GM18505 (cell line): Measurements from ENCODE around the gene SEC16A.

ENCODE experiments used
- ATAC-seq: cut with Tn5 transposase; IDR thresholded peaks from one replicate; pipeline ENCODE4 v1.9.1; 2021; ENCODE audit not compliant: unreplicated experiment
- POLR2A ChIP-seq: IDR thresholded peaks from 4 replicates; pipeline ENCODE4 v1.6.1; 2011; ENCODE audit warnings: borderline replicate concordance; ENCODE audit not compliant: insufficient read depth, insufficient read length; ENCODE audit errors: extremely low read depth

Gene SEC16A

DNA sequence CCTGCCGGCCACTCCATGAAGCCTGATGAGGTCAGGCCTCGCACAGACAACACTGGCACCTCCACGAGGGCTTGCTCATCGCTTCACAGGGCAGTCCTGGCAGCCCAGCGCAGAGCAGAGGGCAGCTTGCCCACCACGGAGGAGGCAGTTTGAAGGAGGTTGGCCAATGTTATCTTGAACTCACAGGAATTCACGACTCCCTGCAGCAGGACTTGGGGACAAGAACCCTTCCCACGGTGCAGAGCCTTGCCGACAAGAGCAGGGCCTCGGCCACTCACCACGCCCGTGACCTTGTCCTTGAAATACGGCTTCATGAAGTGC is 87.9 kb downstream of the SEC16A start:
- no peak for ATAC-seq
- no peak for TF ChIP-seq POLR2A

DNA sequence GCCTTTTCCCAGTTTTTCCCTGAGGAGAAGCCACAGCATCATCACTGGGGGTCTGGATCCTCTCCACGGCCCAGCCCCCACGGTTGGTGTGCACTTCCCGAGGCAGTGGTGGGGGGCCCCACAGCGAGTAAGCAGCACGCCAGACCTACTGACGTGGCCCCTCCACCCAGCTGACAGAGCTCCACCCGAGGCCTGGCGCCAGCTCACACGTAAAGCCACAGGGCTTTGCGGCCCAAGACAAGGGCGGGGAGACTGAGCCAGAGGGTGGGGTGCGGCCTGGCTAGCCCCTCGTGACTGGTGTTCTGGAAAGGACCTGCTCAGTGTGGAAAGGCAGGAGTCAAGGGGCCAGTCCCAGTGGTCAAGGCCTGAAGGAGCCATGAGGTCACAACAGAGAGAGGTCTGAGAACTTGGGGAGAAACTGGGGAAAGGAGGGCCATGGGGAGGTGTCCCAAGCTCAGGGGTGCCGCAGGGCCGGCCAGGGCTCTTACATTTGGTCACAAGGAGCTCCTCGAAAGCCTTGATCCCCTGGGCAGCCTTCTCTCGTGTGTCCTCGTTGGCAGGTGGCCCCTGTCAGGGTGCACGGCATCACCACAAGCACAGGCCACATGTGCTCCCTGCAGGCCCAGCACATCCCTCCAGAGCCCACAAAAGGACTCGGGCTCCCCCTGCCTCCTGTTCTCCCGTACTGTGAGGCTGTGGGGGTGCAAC is 88.4 kb downstream of the SEC16A start:
- no peak for ATAC-seq
- no peak for TF ChIP-seq POLR2A

DNA sequence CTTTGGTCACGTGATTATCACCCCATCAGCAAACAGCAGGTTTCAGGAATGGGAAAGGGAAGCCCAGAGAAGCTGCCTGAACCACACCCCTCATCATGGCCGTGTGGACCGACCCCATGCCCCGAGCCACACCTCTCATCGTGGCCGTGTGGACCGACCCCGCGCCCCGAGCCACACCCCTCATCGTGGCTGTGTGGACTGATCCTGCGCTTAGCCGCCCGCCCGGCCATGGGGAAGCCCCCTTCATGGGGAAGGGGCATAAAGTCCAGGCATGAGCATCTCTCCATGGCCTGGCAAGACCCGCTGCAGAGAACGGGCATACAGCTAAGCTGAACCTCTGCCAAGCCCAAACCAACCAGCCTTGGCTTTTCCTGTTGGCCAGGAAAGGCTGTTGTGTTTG is 89.3 kb downstream of the SEC16A start:
- no peak for ATAC-seq

DNA sequence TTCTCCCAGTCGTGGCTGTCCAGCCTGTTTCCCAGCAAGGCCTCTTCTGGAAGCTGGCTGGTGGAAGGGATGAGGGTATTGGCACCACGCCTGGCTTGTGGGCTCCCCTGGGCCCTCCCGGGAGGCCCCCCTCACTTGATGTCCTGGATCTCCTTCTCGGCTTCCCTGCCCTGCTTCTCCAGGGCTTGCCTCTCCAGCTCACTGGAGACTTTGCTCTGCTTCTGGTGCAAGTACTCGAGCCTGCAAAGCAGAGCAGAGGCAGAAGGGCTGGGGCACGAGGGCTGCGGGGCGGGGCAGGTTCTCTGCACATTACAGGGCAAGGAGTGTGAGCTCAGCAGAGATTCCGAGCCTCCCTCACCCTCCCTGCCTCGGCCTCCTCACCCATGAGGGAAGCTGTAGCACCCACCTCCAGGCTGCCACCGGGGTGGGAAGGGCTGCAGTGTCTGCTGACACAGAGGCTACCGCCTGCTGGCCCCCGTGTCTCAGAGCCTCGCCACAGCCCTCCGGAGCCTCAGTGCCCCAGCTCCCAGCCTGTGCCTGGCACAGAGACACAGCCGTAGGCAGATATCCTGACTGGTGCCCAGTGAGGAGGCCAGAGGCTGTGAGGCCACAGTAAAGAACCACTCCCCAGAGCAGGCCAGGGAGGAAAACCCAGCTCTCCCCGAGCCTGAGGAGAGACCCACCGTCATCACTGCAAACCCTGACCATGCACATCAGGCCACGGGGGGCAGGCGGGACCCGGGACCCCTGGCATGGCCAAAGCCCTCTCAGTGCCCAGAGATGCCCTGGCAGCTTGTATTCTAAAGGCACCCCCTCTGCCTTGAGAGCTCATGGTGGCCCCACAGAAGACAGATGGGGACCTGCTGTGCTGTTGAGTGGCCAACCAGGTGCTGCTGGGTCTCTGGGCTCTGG is 90.0 kb downstream of the SEC16A start:
- no peak for TF ChIP-seq POLR2A
- ATAC-seq = no peak

More for the DNA sequence above, 89.3 kb downstream of the SEC16A start:
- no peak for TF ChIP-seq POLR2A

DNA sequence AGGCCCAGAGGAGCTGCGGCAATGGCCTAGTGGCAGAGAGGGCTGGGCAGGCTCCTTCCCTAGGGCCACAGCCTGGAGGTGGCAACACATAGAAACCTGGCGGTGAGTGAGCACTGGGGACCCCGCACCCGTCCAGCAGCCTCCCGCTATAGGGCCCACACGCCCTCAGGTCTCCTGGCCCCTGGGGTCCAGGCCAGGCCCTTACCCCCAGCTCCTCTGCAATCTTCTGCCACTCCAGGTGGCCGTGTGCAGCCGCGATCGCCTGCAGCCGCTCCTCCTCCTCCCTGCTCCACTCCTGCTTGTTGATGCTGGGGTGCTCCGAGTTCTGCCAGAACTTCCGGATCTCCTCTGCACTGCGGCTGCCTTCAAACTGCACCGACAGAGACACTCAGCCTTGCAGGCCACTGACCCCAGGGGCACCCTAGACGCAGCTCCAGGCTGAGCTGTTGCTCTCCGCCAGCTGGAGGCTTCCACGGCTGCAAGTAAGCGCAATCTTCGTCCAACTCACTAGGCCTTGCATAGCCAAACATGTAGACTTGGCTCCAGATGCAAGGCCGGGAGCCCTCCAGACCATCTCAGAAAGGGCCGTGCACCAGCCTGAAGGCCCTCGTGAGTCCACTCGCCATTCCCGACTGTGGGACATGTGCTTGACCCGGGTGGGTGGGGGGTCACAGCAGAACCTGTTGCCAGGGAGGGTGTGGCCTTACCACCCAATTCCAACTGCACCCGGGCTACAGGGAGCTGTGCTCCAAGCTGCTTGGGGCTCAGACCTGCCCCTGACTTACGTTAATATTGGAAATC is 90.9 kb downstream of the SEC16A start:
- no peak for ATAC-seq
- TF ChIP-seq POLR2A = no peak
